Measurements from ENCODE around the gene PLSCR2. TPM values are rescaled to one million over a fixed set of nuclear protein-coding genes. Genes with fewer than 3 reads are reported as not detected.
"Not testable (repeated sequence)": the region's sequence is repeated elsewhere in the genome, so short reads cannot be mapped to it uniquely, and the experiment has no call there.

Gene PLSCR2
- total RNA-seq, 2 donors from 2014 or later: not detected

- Histone ChIP-seq H3K4me3 (no peak overlapping the region), H3K9me3 (no peaks in the 10 kb centered on the region), H3K27ac (peak overlapping the region in 1 of 4 donors; percentile 39), H3K36me3 (replicated peaks in 1 of 2; ENCODE audit: insufficient read depth in 1 of 2, low read depth in 2 of 2) (no peaks in the 10 kb centered on the region), H3K27me3 (no peaks in the 10 kb centered on the region), H3K4me1 (peaks cover 29% of the 10 kb centered on the region)
- 56 to 70% methylated on average over 1 of the region's 1 CpG for WGBS, 2 donors
- intact Hi-C loops (cut with DNase I): no loop called here
- TF ChIP-seq CTCF (IDR thresholded peaks at IDR 0.05) (no peak), POLR2A (IDR thresholded peaks at IDR 0.05) (no peak)
- ATAC-seq (no peak), DNase-seq (no peak)
These were observed 33.6 kb upstream of the PLSCR2 start for GRCh38 chr3:146502887-146503460.

GRCh38 chr3:146501752-146502151 lies 32.4 kb upstream of the PLSCR2 start:
- TF ChIP-seq CTCF (IDR thresholded peaks at IDR 0.05): no peak
- no peak for TF ChIP-seq POLR2A (IDR thresholded peaks at IDR 0.05)
- intact Hi-C loops (cut with DNase I): no loop called here
- DNase-seq (no peak), ATAC-seq (no peak)
- Histone ChIP-seq H3K36me3 (replicated peaks in 1 of 2; ENCODE audit: insufficient read depth in 1 of 2, low read depth in 2 of 2) (no peaks in the 10 kb centered on the region), H3K27me3 (no peaks in the 10 kb centered on the region), H3K27ac (no peak overlapping the region), H3K9me3 (no peaks in the 10 kb centered on the region), H3K4me1 (peaks cover 20% of the 10 kb centered on the region), H3K4me3 (no peak overlapping the region)

GRCh38 chr3:146499701-146500100 lies 30.3 kb upstream of the PLSCR2 start:
- Histone ChIP-seq H3K36me3 (replicated peaks in 1 of 2; ENCODE audit: insufficient read depth in 1 of 2, low read depth in 2 of 2) (no peaks in the 10 kb centered on the region), H3K27ac (no peak overlapping the region), H3K9me3 (no peaks in the 10 kb centered on the region), H3K27me3 (no peaks in the 10 kb centered on the region), H3K4me1 (peaks cover 9% of the 10 kb centered on the region), H3K4me3 (no peak overlapping the region)
- intact Hi-C loops (cut with DNase I): no loop called here
- WGBS, 2 donors: 54 to 72% methylated on average over 1 of the region's 1 CpG
- no peak for ATAC-seq
- no peak for DNase-seq
- TF ChIP-seq CTCF (IDR thresholded peaks at IDR 0.05) (no peak), POLR2A (IDR thresholded peaks at IDR 0.05) (no peak)

- no peak overlapping the region for H3K4me3 ChIP-seq
- H3K36me3 ChIP-seq (replicated peaks in 1 of 2; ENCODE audit: insufficient read depth in 1 of 2, low read depth in 2 of 2): no peaks in the 10 kb centered on the region
- ATAC-seq: no peak
- H3K27ac ChIP-seq: no peak overlapping the region
- no peak for DNase-seq
- 82 to 88% methylated on average over 13 of the region's 13 CpGs for WGBS, 2 donors
- intact Hi-C loops (cut with DNase I): no loop called here
- H3K4me1 ChIP-seq: peaks cover 1% of the 10 kb centered on the region
- no peaks in the 10 kb centered on the region for H3K9me3 ChIP-seq
- H3K27me3 ChIP-seq: no peaks in the 10 kb centered on the region
- TF ChIP-seq CTCF (IDR thresholded peaks at IDR 0.05) (no peak), POLR2A (IDR thresholded peaks at IDR 0.05) (no peak)
These were observed 28.8 kb upstream of the PLSCR2 start for GRCh38 chr3:146498002-146498736.

- H3K4me3 ChIP-seq; H3K27ac ChIP-seq; H3K4me1 ChIP-seq; ATAC-seq; DNase-seq; H3K9me3 ChIP-seq; H3K36me3 ChIP-seq (replicated peaks in 1 of 2; ENCODE audit: insufficient read depth in 1 of 2, low read depth in 2 of 2); H3K27me3 ChIP-seq; intact Hi-C loops (cut with DNase I): not testable (repeated sequence)
- 90 to 94% methylated on average over 13 to 28 of the region's 28 CpGs for WGBS, 2 donors
These were observed 27.9 kb upstream of the PLSCR2 start for GRCh38 chr3:146497145-146497843.
